Measurements from ENCODE around the gene MYCBPAP.

MYCBPAP gene

GRCh38 chr17:50484386-50485155 lies 23.7 kb upstream of the MYCBPAP start:
- DNase-seq (ENCODE audit: low read depth in 2 of 3, low spot score in 1 of 3), result no peak

- no peak for DNase-seq (ENCODE audit: low read depth in 2 of 3, low spot score in 1 of 3)
Observed at GRCh38 chr17:50487213-50488096, 20.8 kb upstream of the MYCBPAP start.

DNA sequence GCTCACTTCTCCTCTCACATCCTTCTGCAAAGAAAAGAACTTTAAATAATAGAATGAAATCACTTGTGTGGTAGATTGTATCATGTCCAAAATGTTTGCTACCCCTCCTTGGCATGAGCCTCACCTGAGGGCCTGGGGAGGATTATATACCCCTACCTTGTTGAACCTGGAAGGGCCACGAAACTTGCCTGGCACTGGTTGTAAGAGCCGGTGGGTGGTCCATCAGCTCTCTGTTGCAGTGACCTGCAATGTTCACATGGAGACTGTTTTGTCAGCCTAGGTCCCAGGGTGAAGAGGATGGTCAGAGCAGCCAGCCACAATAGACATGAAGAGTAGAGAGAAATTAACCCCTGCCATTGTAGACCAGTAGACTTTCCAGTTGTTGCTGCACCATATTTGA lies 19.4 kb upstream of the MYCBPAP start:
- no peak for DNase-seq (ENCODE audit: low read depth in 2 of 3, low spot score in 1 of 3)

- no peak for DNase-seq (ENCODE audit: low read depth in 2 of 3, low spot score in 1 of 3)
Observed at GRCh38 chr17:50491505-50491904, 16.7 kb upstream of the MYCBPAP start.

GRCh38 chr17:50492214-50492613 lies 16.0 kb upstream of the MYCBPAP start:
- DNase-seq (ENCODE audit: low read depth in 2 of 3, low spot score in 1 of 3), result no peak

- no peak for DNase-seq (ENCODE audit: low read depth in 2 of 3, low spot score in 1 of 3)
Observed at GRCh38 chr17:50493744-50494143, 14.5 kb upstream of the MYCBPAP start.

GRCh38 chr17:50495217-50495823 lies 12.9 kb upstream of the MYCBPAP start:
- no peak for DNase-seq (ENCODE audit: low read depth in 2 of 3, low spot score in 1 of 3)

- no peak for DNase-seq (ENCODE audit: low read depth in 2 of 3, low spot score in 1 of 3)
Observed at GRCh38 chr17:50495918-50496317, 12.3 kb upstream of the MYCBPAP start.

GRCh38 chr17:50498021-50498874 lies 10.0 kb upstream of the MYCBPAP start:
- DNase-seq (ENCODE audit: low read depth in 2 of 3, low spot score in 1 of 3), result no peak

GRCh38 chr17:50499270-50499669 lies 9.0 kb upstream of the MYCBPAP start:
- DNase-seq (ENCODE audit: low read depth in 2 of 3, low spot score in 1 of 3), result no peak

DNA sequence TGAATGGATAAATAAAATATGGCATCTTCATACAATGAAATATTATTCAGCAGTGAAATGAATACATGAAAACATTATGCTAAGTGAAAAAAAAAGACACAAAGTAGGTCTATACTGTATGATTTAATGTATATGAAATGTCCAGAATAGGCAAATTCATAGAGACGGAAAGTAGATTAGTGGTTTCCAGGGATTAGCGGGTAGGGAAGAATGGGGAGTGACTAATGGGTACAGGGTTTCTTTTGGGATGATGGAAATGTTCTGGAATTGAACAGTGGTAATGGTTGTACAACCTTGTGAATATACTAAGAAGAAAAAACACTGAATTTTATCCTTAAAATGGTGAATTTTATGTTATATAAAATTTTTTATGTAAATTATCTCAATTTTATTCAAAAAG lies 8.5 kb upstream of the MYCBPAP start:
- no peak for DNase-seq (ENCODE audit: low read depth in 2 of 3, low spot score in 1 of 3)

DNA sequence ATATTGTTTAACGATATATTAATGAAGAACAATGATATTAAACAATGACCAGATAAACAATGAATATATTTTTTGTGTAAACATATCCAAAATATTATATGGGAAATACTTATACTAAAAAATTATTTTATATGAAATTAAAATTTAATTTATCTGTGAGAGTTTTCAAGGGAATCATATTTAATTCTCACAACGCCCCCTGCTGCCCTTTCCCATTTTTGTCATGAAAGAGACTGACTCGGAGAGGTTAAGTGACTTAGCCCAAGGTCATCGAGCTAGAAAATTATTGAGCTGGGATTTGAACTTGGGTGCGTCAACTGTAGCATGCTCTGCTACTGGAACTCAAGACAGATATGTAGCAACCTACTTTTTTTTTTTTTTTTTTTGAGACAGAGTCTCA lies 7.2 kb upstream of the MYCBPAP start:
- DNase-seq (ENCODE audit: low read depth in 2 of 3, low spot score in 1 of 3), result no peak

DNA sequence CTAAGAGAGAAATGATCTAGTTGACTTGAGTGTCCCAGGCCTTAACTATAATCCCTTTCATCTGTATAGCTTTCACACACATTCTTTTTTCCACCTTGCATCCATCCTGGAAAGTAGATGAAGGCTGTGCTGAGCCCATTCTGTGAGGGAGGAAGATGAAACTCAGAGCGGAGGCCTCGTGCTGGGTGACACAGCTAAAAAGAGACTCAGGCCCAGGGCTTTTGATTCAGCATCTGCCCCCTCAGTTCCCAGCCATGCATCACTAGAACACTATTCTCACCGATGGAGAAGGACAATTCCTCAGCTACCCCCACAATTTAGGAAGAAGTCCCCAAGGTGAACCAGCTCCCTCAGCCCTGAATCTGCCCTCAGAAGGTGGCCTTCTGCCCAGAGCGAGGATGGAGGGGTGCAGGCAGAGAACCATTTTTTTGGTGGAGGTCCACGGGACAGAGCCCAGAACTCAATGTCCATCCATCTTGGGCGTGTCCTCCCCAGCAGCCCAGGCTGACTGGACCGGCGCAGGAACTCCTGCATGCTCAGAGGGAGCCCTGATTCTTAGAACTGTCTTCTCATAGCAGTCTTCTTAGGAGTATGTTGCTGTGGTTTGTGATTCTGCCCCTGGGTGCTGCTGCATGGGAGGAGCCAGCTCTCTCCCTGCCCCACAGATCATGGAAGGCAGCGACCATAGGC lies 5.8 kb upstream of the MYCBPAP start:
- no peak for DNase-seq (ENCODE audit: low read depth in 2 of 3, low spot score in 1 of 3)

GRCh38 chr17:50505591-50506130 lies 2.6 kb upstream of the MYCBPAP start:
- no peak for DNase-seq (ENCODE audit: low read depth in 2 of 3, low spot score in 1 of 3)

- no peak for DNase-seq (ENCODE audit: low read depth in 2 of 3, low spot score in 1 of 3)
Observed at GRCh38 chr17:50506298-50506697, 1.9 kb upstream of the MYCBPAP start.

- no peak for DNase-seq (ENCODE audit: low read depth in 2 of 3, low spot score in 1 of 3)
Observed at GRCh38 chr17:50508573-50509460, 578 bp downstream of the MYCBPAP start.

DNA sequence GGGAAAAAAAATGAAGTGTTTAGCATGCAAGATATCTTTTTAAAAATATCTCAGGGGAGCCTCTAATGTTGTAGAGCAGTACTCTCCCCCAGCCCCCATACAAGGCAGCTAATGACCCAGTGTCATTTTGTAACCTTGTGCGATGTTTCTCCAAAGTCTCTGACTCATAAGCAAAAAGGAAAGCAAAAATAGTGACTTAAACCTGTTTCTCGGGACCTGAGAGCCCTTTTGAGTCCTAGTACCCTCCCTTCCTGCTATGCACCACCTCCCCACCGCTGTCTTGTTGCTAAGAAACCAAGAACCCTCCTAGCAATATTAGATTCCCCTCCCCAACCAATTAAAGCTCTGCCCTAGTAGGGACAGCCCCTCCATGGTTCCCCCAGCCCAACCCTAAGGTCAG lies 2.8 kb downstream of the MYCBPAP start:
- DNase-seq (ENCODE audit: low read depth in 2 of 3, low spot score in 1 of 3), result peak; percentile 37 to 51 (median 39)

DNA sequence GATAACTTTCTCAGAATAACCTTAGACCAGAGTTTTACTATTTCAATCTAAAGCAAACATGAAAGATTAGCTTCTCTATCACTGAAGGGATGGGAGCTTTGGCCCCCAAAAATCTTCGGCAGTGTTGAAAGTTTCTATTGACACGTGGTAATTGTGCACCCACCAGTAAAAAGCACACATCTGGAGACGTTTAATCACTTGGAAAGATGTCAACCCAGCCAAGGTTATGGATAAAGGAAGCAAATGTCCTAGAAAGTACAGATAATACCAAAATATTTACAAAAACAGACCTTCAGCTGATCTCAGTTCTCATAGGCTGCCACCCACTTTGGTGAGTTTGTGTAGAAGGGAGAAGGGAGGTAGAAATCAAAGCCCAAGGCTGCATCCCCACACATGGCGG lies 5.3 kb downstream of the MYCBPAP start:
- no peak for DNase-seq (ENCODE audit: low read depth in 2 of 3, low spot score in 1 of 3)

DNA sequence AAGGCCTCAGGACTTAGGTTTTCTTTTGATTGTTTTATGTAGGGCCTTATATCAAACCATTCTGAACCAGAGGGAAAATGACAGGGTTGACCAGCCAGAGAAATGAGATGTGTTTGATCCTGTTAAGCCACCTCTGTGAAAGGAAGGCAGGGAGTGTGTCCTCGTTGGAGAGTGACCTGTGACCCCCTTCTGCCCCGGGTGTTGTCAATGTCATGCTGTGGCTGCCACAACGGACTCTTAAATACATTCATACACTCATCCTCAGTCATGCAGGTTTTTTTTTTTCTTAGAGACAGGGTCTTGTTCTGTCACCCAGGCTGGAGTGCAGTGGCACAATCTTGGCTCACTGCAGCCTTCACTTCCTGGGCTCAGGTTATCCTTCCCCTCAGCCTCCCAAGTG lies 6.1 kb downstream of the MYCBPAP start:
- DNase-seq (ENCODE audit: low read depth in 2 of 3, low spot score in 1 of 3), result no peak
